Gastroesophageal sphincter (tissue), 4 donors: Measurements from ENCODE around the gene KLHDC4. TPM values are rescaled to one million over a fixed set of nuclear protein-coding genes. Genes with fewer than 3 reads are reported as not detected.

ENCODE experiments used
- ATAC-seq: fragments of 150-250 bp; one replicate; pipeline ENCODE4 v1.9.1; 2016; ENCODE audit warnings: mild to moderate bottlenecking, moderate library complexity
- H3K27ac ChIP-seq, 4 donors: fragments of 200-600 bp; sonication (generic) in 3 of 4; 1 replicate in 3 of 4; 2 replicates in 1 of 4; pipeline ENCODE4 v1.5.1; 2016 to 2019
- H3K27me3 ChIP-seq: fragments of 200-600 bp; sonication (generic); one replicate; pipeline ENCODE4 v1.5.1; 2019
- H3K36me3 ChIP-seq, 2 donors: fragments of 200-600 bp; sonication (generic); one replicate each; pipeline ENCODE4 v1.5.1; 2019; ENCODE audit warnings: control low read depth in 1 of 2
- H3K4me1 ChIP-seq, 3 donors: fragments of 200-600 bp; sonication (generic); 1 replicate in 2 of 3; 2 replicates in 1 of 3; pipeline ENCODE4 v1.5.1; 2016 to 2019; ENCODE audit warnings: control low read depth in 2 of 3
- H3K4me3 ChIP-seq, 2 donors: fragments of 200-600 bp; sonication (generic); one replicate each; pipeline ENCODE4 v1.5.1; 2019; ENCODE audit warnings: mild to moderate bottlenecking in 1 of 2, moderate library complexity in 1 of 2
- H3K9me3 ChIP-seq, 3 donors: fragments of 200-600 bp; sonication (generic); one replicate each; pipeline ENCODE4 v1.5.1; 2017 to 2019; ENCODE audit warnings: control low read depth in 2 of 3
- CTCF ChIP-seq, 4 experiments: fragments of 200-600 bp in 2 of 4; fragments of 450-650 bp in 2 of 4; sonication (generic) in 1 of 4; IDR thresholded peaks; one replicate each; pipeline ENCODE4 v1.5.1; 2017 to 2019; ENCODE audit warnings: antibody characterized with exemption in 4 of 4, mild to moderate bottlenecking in 2 of 4, moderate library complexity in 2 of 4
- EP300 ChIP-seq: sonication (generic); formaldehyde crosslinking; IDR thresholded peaks from one replicate; pipeline ENCODE4 v1.6.1; 2017; ENCODE audit warnings: antibody characterized with exemption, mild to moderate bottlenecking
- POLR2A ChIP-seq, 2 donors: fragments of 450-650 bp; IDR thresholded peaks; one replicate each; pipeline ENCODE4 v1.6.1; 2017; ENCODE audit warnings: antibody characterized with exemption in 2 of 2, mild to moderate bottlenecking in 2 of 2, moderate library complexity in 1 of 2
- POLR2AphosphoS5 ChIP-seq: sonication (generic); formaldehyde crosslinking; IDR thresholded peaks from one replicate; pipeline ENCODE4 v1.6.1; 2017; ENCODE audit warnings: antibody characterized with exemption
- WGBS, 2 donors: methylation state at CpG; one replicate each; pipeline ENCODE4 v1.1.5; 2018; ENCODE audit warnings: low coverage in 1 of 2; 5-methylcytosine and 5-hydroxymethylcytosine counted together
- total RNA-seq, 4 donors: library from RNA; depleted of rRNA; stranded (reverse); fragments of >200 nt; gene quantifications; one replicate each; pipeline ENCODE4 v1.1.0, GENCODE V29; 2016

Gene KLHDC4
- total RNA-seq, 4 donors from 2014 or later, result 9.8 to 33.8 (median 24.4) TPM

GRCh38 chr16:87687126-87687910, 78.5 kb downstream of the KLHDC4 start:
- H3K27me3 ChIP-seq, result peaks cover 92% of the 10 kb centered on the region
- no peak overlapping the region for H3K4me3 ChIP-seq
- no peaks in the 10 kb centered on the region for H3K9me3 ChIP-seq
- WGBS, 2 donors, result no CpG with 5 or more reads among the region's 31 CpGs
- H3K27ac ChIP-seq, result no peak overlapping the region
- peaks cover 0 to 11% (median 0%) of the 10 kb centered on the region in 3 donors for H3K4me1 ChIP-seq
- ATAC-seq, result no peak
- no peak for TF ChIP-seq EP300
- TF ChIP-seq POLR2AphosphoS5, result no peak
- TF ChIP-seq POLR2A (IDR thresholded peaks at IDR 0.05), result no peak
- H3K36me3 ChIP-seq, result no peaks in the 10 kb centered on the region

- peaks cover 97% of the 10 kb centered on the region for H3K27me3 ChIP-seq
- peaks cover 0 to 8% (median 0%) of the 10 kb centered on the region in 3 donors for H3K4me1 ChIP-seq
- H3K27ac ChIP-seq, result no peak overlapping the region
- no peak overlapping the region for H3K4me3 ChIP-seq
- H3K9me3 ChIP-seq, result no peaks in the 10 kb centered on the region
- no CpG with 5 or more reads among the region's 13 CpGs for WGBS, 2 donors
- TF ChIP-seq POLR2AphosphoS5 (no peak), POLR2A (IDR thresholded peaks at IDR 0.05) (no peak), CTCF (IDR thresholded peaks at IDR 0.05) (no peak), EP300 (no peak)
- no peak for ATAC-seq
- H3K36me3 ChIP-seq, result no peaks in the 10 kb centered on the region
Measured at GRCh38 chr16:87686697-87687096, 79.1 kb downstream of the KLHDC4 start.

GRCh38 chr16:87685766-87686165, 80.0 kb downstream of the KLHDC4 start:
- Histone ChIP-seq H3K27ac (no peak overlapping the region), H3K36me3 (no peaks in the 10 kb centered on the region), H3K4me1 (no peaks in the 10 kb centered on the region), H3K27me3 (peaks cover 95% of the 10 kb centered on the region), H3K9me3 (no peaks in the 10 kb centered on the region), H3K4me3 (no peak overlapping the region)
- TF ChIP-seq POLR2AphosphoS5 (no peak), CTCF (IDR thresholded peaks at IDR 0.05) (no peak), POLR2A (IDR thresholded peaks at IDR 0.05) (no peak), EP300 (no peak)
- 75 to 93% methylated on average over 3 to 11 of the region's 13 CpGs for WGBS, 2 donors
- ATAC-seq, result no peak

GRCh38 chr16:87685405-87685755, 80.4 kb downstream of the KLHDC4 start:
- Histone ChIP-seq H3K27me3 (peaks cover 94% of the 10 kb centered on the region), H3K27ac (no peak overlapping the region), H3K9me3 (no peaks in the 10 kb centered on the region), H3K36me3 (no peaks in the 10 kb centered on the region), H3K4me3 (no peak overlapping the region), H3K4me1 (no peaks in the 10 kb centered on the region)
- WGBS, 2 donors, result 82 to 100% methylated on average over 2 to 7 of the region's 19 CpGs
- no peak for ATAC-seq
- TF ChIP-seq EP300, result no peak
- no peak for TF ChIP-seq POLR2A (IDR thresholded peaks at IDR 0.05)
- TF ChIP-seq CTCF (IDR thresholded peaks at IDR 0.05), result no peak
- TF ChIP-seq POLR2AphosphoS5, result no peak

- whole genome bisulfite sequencing, 2 donors, result 67% methylated on average over 3 of the region's 35 CpGs; no CpG with 5 or more reads in 1 of the 2 donors
- no peaks in the 10 kb centered on the region for H3K9me3 ChIP-seq
- H3K4me3 ChIP-seq, result no peak overlapping the region
- H3K27me3 ChIP-seq, result peaks cover 94% of the 10 kb centered on the region
- TF ChIP-seq POLR2A (IDR thresholded peaks at IDR 0.05) (no peak), CTCF (IDR thresholded peaks at IDR 0.05) (no peak), POLR2AphosphoS5 (no peak), EP300 (no peak)
- no peak for ATAC-seq
- H3K36me3 ChIP-seq, result no peaks in the 10 kb centered on the region
- no peaks in the 10 kb centered on the region for H3K4me1 ChIP-seq
- no peak overlapping the region for H3K27ac ChIP-seq
Measured at GRCh38 chr16:87684711-87685404, 80.9 kb downstream of the KLHDC4 start.
